ENCODE data around the gene USP24.

- TF ChIP-seq, protein P1, sequence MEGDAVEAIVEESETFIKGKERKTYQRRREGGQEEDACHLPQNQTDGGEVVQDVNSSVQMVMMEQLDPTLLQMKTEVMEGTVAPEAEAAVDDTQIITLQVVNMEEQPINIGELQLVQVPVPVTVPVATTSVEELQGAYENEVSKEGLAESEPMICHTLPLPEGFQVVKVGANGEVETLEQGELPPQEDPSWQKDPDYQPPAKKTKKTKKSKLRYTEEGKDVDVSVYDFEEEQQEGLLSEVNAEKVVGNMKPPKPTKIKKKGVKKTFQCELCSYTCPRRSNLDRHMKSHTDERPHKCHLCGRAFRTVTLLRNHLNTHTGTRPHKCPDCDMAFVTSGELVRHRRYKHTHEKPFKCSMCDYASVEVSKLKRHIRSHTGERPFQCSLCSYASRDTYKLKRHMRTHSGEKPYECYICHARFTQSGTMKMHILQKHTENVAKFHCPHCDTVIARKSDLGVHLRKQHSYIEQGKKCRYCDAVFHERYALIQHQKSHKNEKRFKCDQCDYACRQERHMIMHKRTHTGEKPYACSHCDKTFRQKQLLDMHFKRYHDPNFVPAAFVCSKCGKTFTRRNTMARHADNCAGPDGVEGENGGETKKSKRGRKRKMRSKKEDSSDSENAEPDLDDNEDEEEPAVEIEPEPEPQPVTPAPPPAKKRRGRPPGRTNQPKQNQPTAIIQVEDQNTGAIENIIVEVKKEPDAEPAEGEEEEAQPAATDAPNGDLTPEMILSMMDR (conservative IDR thresholded peaks at IDR 0.05) = no peak
- no peak for TF ChIP-seq ZFX (IDR thresholded peaks at IDR 0.05)
Observed at GRCh38 chr1:55088413-55088812, 126.8 kb downstream of the USP24 start.

Data from C4-2B (cell line).